Measurements from ENCODE around the gene CMSS1. TPM values are rescaled to one million over a fixed set of nuclear protein-coding genes. Genes with fewer than 3 reads are reported as not detected.

The CMSS1 gene
- total and polyA plus RNA-seq, 9 donors = 14.5 to 54.0 (median 24.9) TPM

- Histone ChIP-seq H3K4me1 (ENCODE audit: insufficient read depth) (peaks cover 9% of the 10 kb centered on the region), H3K9me3 (no peaks in the 10 kb centered on the region), H3K27ac (no peak overlapping the region), H3K27me3 (no peaks in the 10 kb centered on the region), H3K4me3 (no peak overlapping the region), H3K36me3 (no peaks in the 10 kb centered on the region)
- intact Hi-C loops (cut with DNase I) = loop anchor here in 2 of 4 donors (10.0 kb wide), 2 partner anchors 55 to 145 kb away; no protein-coding TSS in a partner anchor
- TF ChIP-seq POLR2A (IDR thresholded peaks at IDR 0.05) (no peak), EP300 (IDR thresholded peaks at IDR 0.05) (no peak)
- 92 to 100% (median 97%) methylated on average over 1 of the region's 1 CpG for WGBS, 3 donors
- DNase-seq = no peak
These were observed 202.1 kb downstream of the CMSS1 start for GRCh38 chr3:100019719-100020118.

- no peaks in the 10 kb centered on the region for H3K27me3 ChIP-seq
- TF ChIP-seq EP300 (IDR thresholded peaks at IDR 0.05) (no peak), POLR2A (IDR thresholded peaks at IDR 0.05) (no peak), CTCF (IDR thresholded peaks at IDR 0.05) (no peak)
- peaks cover 9% of the 10 kb centered on the region for H3K4me1 ChIP-seq (ENCODE audit: insufficient read depth)
- 64 to 74% (median 70%) methylated on average over 9 of the region's 9 CpGs for WGBS, 3 donors
- intact Hi-C loops (cut with DNase I) = loop anchor here in 2 of 4 donors (10.0 kb wide), 2 partner anchors 54 to 146 kb away; no protein-coding TSS in a partner anchor
- no peaks in the 10 kb centered on the region for H3K9me3 ChIP-seq
- peak in 3 of 5 donors; percentile 28 to 53 (median 28) for DNase-seq
- H3K36me3 ChIP-seq = no peaks in the 10 kb centered on the region
- peak overlapping the region in 1 of 2 donors; percentile 50 for H3K27ac ChIP-seq
- H3K4me3 ChIP-seq = no peak overlapping the region
These were observed 203.4 kb downstream of the CMSS1 start for GRCh38 chr3:100020876-100021644.

GRCh38 chr3:100022506-100022905 is 204.8 kb downstream of the CMSS1 start:
- H3K4me1 ChIP-seq (ENCODE audit: insufficient read depth) = peaks cover 9% of the 10 kb centered on the region
- DNase-seq = no peak
- no peak overlapping the region for H3K4me3 ChIP-seq
- H3K9me3 ChIP-seq = no peaks in the 10 kb centered on the region
- no peaks in the 10 kb centered on the region for H3K27me3 ChIP-seq
- peak overlapping the region in 1 of 2 donors; percentile 77 for H3K27ac ChIP-seq
- intact Hi-C loops (cut with DNase I) = loop anchor here in 2 of 4 donors (10.0 kb wide), 2 partner anchors 52 to 148 kb away; no protein-coding TSS in a partner anchor
- no peaks in the 10 kb centered on the region for H3K36me3 ChIP-seq
- TF ChIP-seq EP300 (IDR thresholded peaks at IDR 0.05) (no peak), CTCF (IDR thresholded peaks at IDR 0.05) (no peak), POLR2A (IDR thresholded peaks at IDR 0.05) (no peak)

- no peak overlapping the region for H3K4me3 ChIP-seq
- no peaks in the 10 kb centered on the region for H3K36me3 ChIP-seq
- whole genome bisulfite sequencing, 3 donors = 38 to 57% (median 44%) methylated on average over 5 of the region's 5 CpGs
- no peak for TF ChIP-seq POLR2A (IDR thresholded peaks at IDR 0.05)
- TF ChIP-seq EP300 (IDR thresholded peaks at IDR 0.05) = no peak
- TF ChIP-seq CTCF (IDR thresholded peaks at IDR 0.05) = no peak
- no peaks in the 10 kb centered on the region for H3K27me3 ChIP-seq
- no peak for DNase-seq
- intact Hi-C loops (cut with DNase I) = loop anchor here in 2 of 4 donors (10.0 kb wide), 2 partner anchors 52 to 148 kb away; no protein-coding TSS in a partner anchor
- peaks cover 9% of the 10 kb centered on the region for H3K4me1 ChIP-seq (ENCODE audit: insufficient read depth)
- H3K9me3 ChIP-seq = no peaks in the 10 kb centered on the region
- peak overlapping the region in 1 of 2 donors; percentile 77 for H3K27ac ChIP-seq
These were observed 205.5 kb downstream of the CMSS1 start for GRCh38 chr3:100023150-100023549.

- 91 to 98% (median 95%) methylated on average over 1 of the region's 1 CpG for WGBS, 3 donors
- no peak overlapping the region for H3K4me3 ChIP-seq
- H3K36me3 ChIP-seq = no peaks in the 10 kb centered on the region
- H3K4me1 ChIP-seq (ENCODE audit: insufficient read depth) = peaks cover 9% of the 10 kb centered on the region
- peak overlapping the region in 1 of 2 donors; percentile 77 for H3K27ac ChIP-seq
- H3K9me3 ChIP-seq = no peaks in the 10 kb centered on the region
- intact Hi-C loops (cut with DNase I) = loop anchor here in 2 of 4 donors (10.0 kb wide), 2 partner anchors 51 to 149 kb away; no protein-coding TSS in a partner anchor
- TF ChIP-seq EP300 (IDR thresholded peaks at IDR 0.05) (no peak), CTCF (IDR thresholded peaks at IDR 0.05) (no peak), POLR2A (IDR thresholded peaks at IDR 0.05) (no peak)
- DNase-seq = no peak
- no peaks in the 10 kb centered on the region for H3K27me3 ChIP-seq
These were observed 205.9 kb downstream of the CMSS1 start for GRCh38 chr3:100023595-100023994.
